GM06990 (cell line): ENCODE measurements around the gene PLCB4.

Source experiments
- DNase-seq: peaks from one replicate; pipeline ENCODE4 v3.0.0-alpha.2; 2011; ENCODE audit not compliant: insufficient read length; ENCODE audit errors: extremely low read depth
- H3K27me3 ChIP-seq: replicated peaks from 2 replicates; pipeline ENCODE4 v1.6.0; 2011; ENCODE audit warnings: low read length; ENCODE audit not compliant: control insufficient read depth, insufficient read depth
- H3K36me3 ChIP-seq: 2 replicates; pipeline ENCODE4 v1.5.1; 2011; ENCODE audit warnings: low read length; ENCODE audit not compliant: control insufficient read depth, insufficient read depth
- H3K4me3 ChIP-seq: replicated peaks from 2 replicates; pipeline ENCODE4 v1.5.1; 2011; ENCODE audit warnings: low read depth, mild to moderate bottlenecking, control low read depth, low read length
- TF ChIP-seq, protein P1 (sequence below): IDR thresholded peaks from 2 replicates; pipeline ENCODE4 v1.5.1; 2011; ENCODE audit warnings: low read length, control low read depth, mild to moderate bottlenecking, inconsistent platforms; ENCODE audit not compliant: insufficient read depth, poor library complexity, severe bottlenecking

PLCB4 gene

DNA sequence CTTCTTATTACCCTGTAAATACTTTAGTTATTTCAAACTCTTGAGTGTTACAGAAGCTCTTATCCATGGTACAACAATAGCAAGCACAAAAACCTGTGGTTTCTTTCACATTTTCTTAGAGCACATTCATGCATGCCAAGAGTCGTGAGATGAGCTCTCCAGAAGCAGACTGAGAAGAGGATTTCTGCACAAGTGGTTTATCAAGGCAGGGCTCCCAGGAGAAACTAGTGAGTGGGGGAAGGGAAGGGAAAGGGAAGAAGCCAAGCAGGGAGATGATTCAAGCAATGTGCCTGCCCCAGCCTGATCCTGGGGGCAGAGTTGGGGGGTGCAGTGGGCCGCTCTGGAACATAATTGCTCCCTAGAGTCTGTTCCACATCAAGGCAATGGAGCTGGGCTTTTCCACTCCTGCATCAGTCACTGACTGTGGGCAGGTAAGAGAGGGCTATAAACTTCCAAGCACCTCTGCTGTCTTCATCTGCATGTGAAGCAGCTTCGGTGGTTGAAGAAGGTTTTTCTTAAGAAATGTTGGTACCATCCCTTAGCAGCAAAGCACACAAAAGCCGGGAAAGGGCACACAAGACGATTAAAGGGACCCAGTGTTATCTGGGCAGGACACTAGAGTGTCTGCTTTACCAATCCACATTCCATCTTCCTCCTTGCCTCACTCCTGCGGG lies 152.1 kb downstream of the PLCB4 start:
- DNase-seq: no peak
- Histone ChIP-seq H3K4me3 (no peak overlapping the region), H3K27me3 (no peaks in the 10 kb centered on the region; the same call in 1 of the 2 replicates), H3K36me3 (no peaks in the 10 kb centered on the region)
- TF ChIP-seq, protein P1, sequence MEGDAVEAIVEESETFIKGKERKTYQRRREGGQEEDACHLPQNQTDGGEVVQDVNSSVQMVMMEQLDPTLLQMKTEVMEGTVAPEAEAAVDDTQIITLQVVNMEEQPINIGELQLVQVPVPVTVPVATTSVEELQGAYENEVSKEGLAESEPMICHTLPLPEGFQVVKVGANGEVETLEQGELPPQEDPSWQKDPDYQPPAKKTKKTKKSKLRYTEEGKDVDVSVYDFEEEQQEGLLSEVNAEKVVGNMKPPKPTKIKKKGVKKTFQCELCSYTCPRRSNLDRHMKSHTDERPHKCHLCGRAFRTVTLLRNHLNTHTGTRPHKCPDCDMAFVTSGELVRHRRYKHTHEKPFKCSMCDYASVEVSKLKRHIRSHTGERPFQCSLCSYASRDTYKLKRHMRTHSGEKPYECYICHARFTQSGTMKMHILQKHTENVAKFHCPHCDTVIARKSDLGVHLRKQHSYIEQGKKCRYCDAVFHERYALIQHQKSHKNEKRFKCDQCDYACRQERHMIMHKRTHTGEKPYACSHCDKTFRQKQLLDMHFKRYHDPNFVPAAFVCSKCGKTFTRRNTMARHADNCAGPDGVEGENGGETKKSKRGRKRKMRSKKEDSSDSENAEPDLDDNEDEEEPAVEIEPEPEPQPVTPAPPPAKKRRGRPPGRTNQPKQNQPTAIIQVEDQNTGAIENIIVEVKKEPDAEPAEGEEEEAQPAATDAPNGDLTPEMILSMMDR: no peak

DNA sequence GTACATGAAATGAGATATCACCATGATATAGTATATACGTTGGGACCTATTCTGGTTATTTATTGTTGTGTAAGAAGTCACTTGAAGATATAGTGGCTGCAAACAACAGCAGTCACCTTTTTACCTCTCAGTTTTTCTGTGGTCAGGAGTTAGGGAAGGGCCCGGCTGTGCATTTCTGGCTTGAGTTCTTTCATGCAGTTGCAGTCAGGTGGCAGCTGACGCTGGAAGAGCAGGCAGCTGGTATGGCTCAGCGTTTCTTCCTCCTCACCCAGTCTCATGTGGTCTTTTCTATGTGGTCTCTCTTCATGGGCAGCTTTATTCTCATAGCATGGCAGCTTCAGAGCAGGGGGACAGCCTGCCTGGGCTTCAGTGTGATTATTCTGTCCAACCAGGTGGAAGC lies 154.4 kb downstream of the PLCB4 start:
- TF ChIP-seq, protein P1: no peak
- DNase-seq: no peak
- H3K27me3 ChIP-seq: no peaks in the 10 kb centered on the region; the same call in 1 of the 2 replicates
- no peak overlapping the region for H3K4me3 ChIP-seq
- H3K36me3 ChIP-seq: no peaks in the 10 kb centered on the region

DNA sequence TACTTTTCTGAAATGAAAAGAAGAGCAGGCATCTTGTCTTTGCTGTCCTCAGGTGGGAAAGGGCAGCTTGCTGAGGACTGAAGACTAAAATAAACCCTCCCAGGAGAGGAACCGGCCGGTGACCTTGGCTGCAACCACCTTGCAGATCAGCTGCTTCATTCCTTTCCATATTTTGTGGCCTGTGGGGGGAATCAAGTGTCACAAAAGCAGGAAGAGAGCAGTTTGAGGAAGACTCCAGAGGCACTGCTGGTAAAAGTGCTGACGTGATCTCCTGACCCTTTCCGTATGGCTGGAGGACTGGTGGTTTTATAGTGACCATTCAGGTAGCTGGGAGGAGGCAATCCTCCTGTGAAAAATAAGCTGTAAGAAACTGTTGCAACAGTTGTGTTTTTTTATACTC lies 157.0 kb downstream of the PLCB4 start:
- no peaks in the 10 kb centered on the region; the same call in 1 of the 2 replicates for H3K27me3 ChIP-seq
- no peak overlapping the region for H3K4me3 ChIP-seq
- TF ChIP-seq, protein P1: no peak
- no peak for DNase-seq
- no peaks in the 10 kb centered on the region for H3K36me3 ChIP-seq

DNA sequence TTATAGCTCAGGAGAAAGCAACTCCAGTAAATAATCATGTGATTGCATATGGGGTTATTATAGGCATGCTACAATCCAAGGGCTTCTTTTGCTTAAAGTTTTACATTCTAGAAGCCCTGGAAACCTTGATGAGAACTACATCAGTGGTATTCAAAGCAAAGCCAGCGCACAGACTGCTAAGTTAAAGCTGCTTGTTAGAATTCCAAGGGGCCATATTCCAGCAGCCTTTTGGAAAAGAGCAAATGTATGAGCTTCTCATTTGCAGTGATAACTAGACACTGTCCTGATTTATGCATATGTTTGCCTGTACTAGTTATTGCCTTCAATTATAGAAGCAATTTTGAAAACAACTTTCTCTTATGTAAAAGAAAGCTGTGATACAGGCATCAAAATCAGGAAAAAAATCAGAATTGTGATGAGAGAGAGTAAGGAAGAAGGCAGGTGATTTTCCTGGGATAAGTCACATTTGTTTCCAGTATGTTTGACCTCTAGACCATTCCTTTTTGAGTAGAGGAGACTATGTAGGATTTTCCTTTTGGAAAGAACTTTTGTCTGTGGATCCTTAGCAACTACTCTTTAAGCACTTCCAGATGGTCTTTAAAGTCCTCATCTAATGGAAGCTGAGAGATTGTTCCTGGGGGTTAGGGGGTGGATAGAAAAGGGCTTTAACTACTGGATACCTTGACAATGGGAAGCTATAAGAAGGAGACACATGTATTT lies 159.2 kb downstream of the PLCB4 start:
- no peaks in the 10 kb centered on the region for H3K36me3 ChIP-seq
- no peak overlapping the region for H3K4me3 ChIP-seq
- no peaks in the 10 kb centered on the region for H3K27me3 ChIP-seq
- TF ChIP-seq, protein P1: no peak
- DNase-seq: no peak

DNA sequence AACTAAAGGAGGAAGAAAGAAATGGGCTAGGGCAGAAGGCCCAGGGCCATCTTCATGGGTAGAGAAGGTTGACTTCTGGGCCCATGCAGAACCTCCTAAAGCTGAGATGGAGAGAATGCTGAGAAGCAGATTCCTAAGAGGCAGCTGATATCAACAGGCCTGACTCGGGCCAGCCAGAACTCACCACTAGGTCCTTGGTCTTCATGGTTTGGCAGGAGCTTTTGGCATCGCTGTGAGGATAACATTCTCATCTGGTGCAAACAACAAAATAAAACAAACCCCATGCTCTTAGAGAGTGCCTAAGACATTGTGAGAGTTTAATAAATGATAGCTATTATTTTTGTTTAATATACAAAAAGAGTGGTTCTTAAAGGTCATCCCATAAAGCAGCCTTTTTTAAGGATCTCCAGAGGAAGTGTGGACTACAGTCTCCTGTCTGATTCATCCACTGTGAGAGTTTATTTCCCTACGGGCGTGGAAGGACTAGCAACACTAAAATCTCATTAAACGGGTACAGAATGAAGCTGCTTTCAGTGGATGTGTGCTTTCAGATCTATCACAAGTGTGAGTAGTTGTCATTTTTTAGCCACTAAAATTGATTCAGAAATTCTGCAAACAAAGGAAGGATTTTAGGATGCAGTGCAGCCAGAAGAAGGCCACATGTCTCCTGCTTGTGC lies 160.0 kb downstream of the PLCB4 start:
- no peaks in the 10 kb centered on the region for H3K27me3 ChIP-seq
- TF ChIP-seq, protein P1: no peak
- H3K4me3 ChIP-seq: no peak overlapping the region
- no peak for DNase-seq
- H3K36me3 ChIP-seq: no peaks in the 10 kb centered on the region
